KMS-11 (cell line): ENCODE results near the gene ZMYM1.

Experiments used
- H2AFZ ChIP-seq: fragments of 200-600 bp; sonication (generic); 2 replicates; pipeline ENCODE4 v1.6.1; 2016; ENCODE audit warnings: antibody characterized with exemption, mixed run types, low read depth
- H3K27ac ChIP-seq: fragments of 200-600 bp; sonication (generic); 2 replicates; pipeline ENCODE4 v1.6.1; 2016; ENCODE audit warnings: mild to moderate bottlenecking, mixed run types
- H3K27me3 ChIP-seq: fragments of 200-600 bp; sonication (generic); 2 replicates; pipeline ENCODE4 v1.6.1; 2017; ENCODE audit warnings: mild to moderate bottlenecking, low read depth, mixed run types, moderate library complexity; ENCODE audit not compliant: insufficient read depth
- H3K36me3 ChIP-seq: fragments of 200-600 bp; sonication (generic); 2 replicates; pipeline ENCODE4 v1.6.1; 2017; ENCODE audit warnings: mild to moderate bottlenecking, mixed run types; ENCODE audit not compliant: insufficient read depth
- H3K4me1 ChIP-seq: fragments of 200-600 bp; sonication (generic); 2 replicates; pipeline ENCODE4 v1.6.1; 2016; ENCODE audit warnings: mild to moderate bottlenecking, low read depth, mixed run types; ENCODE audit not compliant: poor library complexity, severe bottlenecking
- H3K4me2 ChIP-seq: fragments of 200-600 bp; sonication (generic); 2 replicates; pipeline ENCODE4 v1.7.0; 2016; ENCODE audit warnings: mild to moderate bottlenecking, mixed run types
- H3K4me3 ChIP-seq: fragments of 200-600 bp; sonication (generic); IDR thresholded peaks from 2 replicates; pipeline ENCODE4 v1.6.1; 2017; ENCODE audit warnings: low read depth, low read length, mixed read lengths; ENCODE audit not compliant: insufficient read depth
- H3K79me2 ChIP-seq: fragments of 200-600 bp; sonication (generic); 2 replicates; pipeline ENCODE4 v1.6.1; 2016; ENCODE audit warnings: low read depth, mixed run types; ENCODE audit not compliant: insufficient read depth
- H3K9ac ChIP-seq: fragments of 200-600 bp; sonication (generic); 2 replicates; pipeline ENCODE4 v1.6.1; 2016; ENCODE audit warnings: mild to moderate bottlenecking, mixed run types
- H4K20me1 ChIP-seq: fragments of 200-600 bp; sonication (generic); 2 replicates; pipeline ENCODE4 v1.6.1; 2016; ENCODE audit warnings: mild to moderate bottlenecking, mixed run types; ENCODE audit not compliant: insufficient read depth
- CTCF ChIP-seq: fragments of 200-600 bp; sonication (generic); conservative IDR thresholded peaks from 2 replicates; pipeline ENCODE4 v1.6.1; 2017; ENCODE audit warnings: low read depth, mild to moderate bottlenecking, antibody characterized with exemption, low read length, moderate library complexity, mixed read lengths

ZMYM1 gene

DNA sequence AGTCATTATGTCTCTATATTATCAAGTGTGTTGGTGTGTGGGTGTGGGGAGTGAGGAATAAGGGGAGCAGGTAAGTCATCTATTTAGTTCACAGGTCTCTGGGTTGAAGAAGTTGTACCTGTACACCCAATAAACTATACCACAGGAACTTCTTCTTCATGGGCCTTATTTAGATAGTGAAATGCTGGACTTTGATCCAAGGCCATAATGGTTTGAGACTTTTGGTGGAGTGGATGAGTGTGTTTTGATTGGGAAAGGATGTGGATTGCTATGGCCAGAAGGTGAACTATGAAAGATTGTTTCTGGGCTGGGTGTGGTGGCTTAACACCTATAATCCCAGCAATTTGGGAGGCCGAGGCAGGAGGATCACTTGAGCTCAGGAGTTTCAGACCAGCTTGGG is 40.5 kb upstream of the ZMYM1 start:
- Histone ChIP-seq H3K4me1 (no peaks in the 10 kb centered on the region), H3K4me2 (no peak overlapping the region)
- no peak for TF ChIP-seq CTCF

DNA sequence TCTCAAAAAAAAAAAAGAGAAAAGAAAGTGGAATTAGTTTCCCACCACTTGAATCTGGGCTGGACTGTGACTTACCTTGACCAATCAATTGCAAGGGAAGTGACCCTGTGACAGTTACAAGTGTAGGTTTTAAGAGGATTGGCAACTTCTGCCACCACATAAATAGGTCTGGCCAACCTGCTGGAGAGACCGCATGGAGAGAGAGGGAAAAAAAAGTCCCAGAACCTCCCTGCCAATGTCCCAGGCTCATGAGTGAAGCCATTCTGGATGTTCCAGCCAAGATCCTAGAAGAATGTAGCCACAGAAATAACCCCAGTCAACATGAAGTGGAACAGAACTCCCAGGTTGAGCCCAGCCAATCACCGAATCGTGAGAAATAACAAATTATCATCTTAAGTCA is 35.7 kb upstream of the ZMYM1 start:
- no peaks in the 10 kb centered on the region for H3K27me3 ChIP-seq
- H3K36me3 ChIP-seq = no peaks in the 10 kb centered on the region
- H3K4me2 ChIP-seq = no peak overlapping the region
- no peak overlapping the region for H3K4me3 ChIP-seq
- no peak overlapping the region for H3K27ac ChIP-seq
- no peak overlapping the region for H3K9ac ChIP-seq
- no peaks in the 10 kb centered on the region for H3K79me2 ChIP-seq
- H4K20me1 ChIP-seq = no peaks in the 10 kb centered on the region
- H2AFZ ChIP-seq = no peak overlapping the region
- H3K4me1 ChIP-seq = no peaks in the 10 kb centered on the region
- no peak for TF ChIP-seq CTCF

More for the DNA sequence above, 40.5 kb upstream of the ZMYM1 start:
- Histone ChIP-seq H3K27me3 (no peaks in the 10 kb centered on the region), H3K27ac (no peak overlapping the region), H4K20me1 (no peaks in the 10 kb centered on the region), H3K36me3 (no peaks in the 10 kb centered on the region), H3K79me2 (no peaks in the 10 kb centered on the region), H3K4me3 (no peak overlapping the region), H2AFZ (no peak overlapping the region), H3K9ac (no peak overlapping the region)

DNA sequence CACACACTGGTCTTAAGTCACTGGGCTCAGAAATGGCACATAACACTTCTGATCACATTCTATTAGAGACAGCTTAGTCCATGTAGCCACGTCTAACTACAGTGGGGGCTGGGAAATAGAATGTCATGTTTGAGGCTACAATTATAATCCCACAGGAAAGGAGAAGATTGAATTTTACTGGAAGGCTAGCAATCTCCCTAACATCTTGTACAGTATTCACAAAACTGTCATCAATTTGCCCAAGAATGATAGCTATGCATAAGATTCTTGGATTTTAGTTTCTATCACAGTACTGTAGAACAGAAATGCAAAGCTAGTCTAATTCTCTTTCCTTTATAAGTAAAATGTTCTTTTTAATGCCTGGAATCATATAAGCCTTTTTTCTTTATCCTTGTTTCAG is 34.8 kb upstream of the ZMYM1 start:
- Histone ChIP-seq H3K9ac (no peak overlapping the region), H2AFZ (no peak overlapping the region), H3K79me2 (no peaks in the 10 kb centered on the region), H3K4me3 (no peak overlapping the region), H3K36me3 (no peaks in the 10 kb centered on the region), H3K27me3 (no peaks in the 10 kb centered on the region), H3K4me1 (no peaks in the 10 kb centered on the region), H3K4me2 (no peak overlapping the region), H3K27ac (no peak overlapping the region), H4K20me1 (no peaks in the 10 kb centered on the region)
- TF ChIP-seq CTCF = no peak

DNA sequence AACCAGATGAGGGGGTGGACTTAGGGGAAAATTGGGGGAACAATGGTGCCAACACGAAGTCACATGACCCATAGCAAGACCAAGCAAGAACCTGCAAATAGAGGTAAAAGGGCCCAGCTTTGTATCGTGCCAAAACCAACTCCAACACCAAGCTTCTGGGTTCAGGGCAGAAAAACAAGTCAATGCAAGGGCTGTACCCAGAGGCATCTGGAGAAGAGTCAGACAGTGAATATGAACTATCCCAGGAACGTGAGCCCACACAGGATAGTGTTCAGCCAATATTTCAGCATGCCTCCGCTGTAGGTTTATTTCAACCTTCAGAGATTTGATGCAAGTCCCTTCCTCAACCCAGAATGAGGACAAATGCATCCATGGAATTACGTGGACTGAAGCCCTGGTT is 32.5 kb upstream of the ZMYM1 start:
- Histone ChIP-seq H2AFZ (no peak overlapping the region), H3K4me1 (no peaks in the 10 kb centered on the region), H3K27me3 (no peaks in the 10 kb centered on the region), H3K27ac (no peak overlapping the region), H3K36me3 (no peaks in the 10 kb centered on the region), H4K20me1 (no peaks in the 10 kb centered on the region), H3K4me3 (no peak overlapping the region), H3K9ac (no peak overlapping the region), H3K4me2 (no peak overlapping the region), H3K79me2 (no peaks in the 10 kb centered on the region)
- no peak for TF ChIP-seq CTCF
